H9 (cell line): Measurements from ENCODE around the gene GPR35. TPM values are rescaled to one million over a fixed set of nuclear protein-coding genes. Genes with fewer than 3 reads are reported as not detected.

Experiments
- DNase-seq: peaks from one replicate; pipeline ENCODE4 v3.0.0-alpha.2; 2017
- H2AFZ ChIP-seq: one replicate; pipeline ENCODE4 v1.6.1; 2013; ENCODE audit warnings: mild to moderate bottlenecking, low read length, control low read depth, moderate library complexity
- H2AK5ac ChIP-seq: 2 replicates; pipeline ENCODE4 v1.6.1; 2013; ENCODE audit warnings: low read length, control low read depth, mixed read lengths; ENCODE audit not compliant: insufficient read length
- H2BK120ac ChIP-seq: one replicate; pipeline ENCODE4 v1.6.1; 2013; ENCODE audit warnings: low read depth, mild to moderate bottlenecking, low read length, control low read depth, inconsistent platforms; ENCODE audit not compliant: poor library complexity, severe bottlenecking
- H2BK12ac ChIP-seq: 2 replicates; pipeline ENCODE4 v1.6.1; 2013; ENCODE audit warnings: low read length, control low read depth, mixed read lengths, low read depth; ENCODE audit not compliant: insufficient read length
- H2BK15ac ChIP-seq: 2 replicates; pipeline ENCODE4 v1.6.1; 2013; ENCODE audit warnings: low read depth, low read length, control low read depth
- H2BK20ac ChIP-seq: one replicate; pipeline ENCODE4 v1.6.1; 2013; ENCODE audit warnings: low read depth, mild to moderate bottlenecking, low read length, control low read depth, inconsistent platforms; ENCODE audit not compliant: poor library complexity, severe bottlenecking
- H2BK5ac ChIP-seq: 2 replicates; pipeline ENCODE4 v1.6.1; 2013; ENCODE audit warnings: low read length, control low read depth, mixed read lengths; ENCODE audit not compliant: insufficient read length
- H3K14ac ChIP-seq: 2 replicates; pipeline ENCODE4 v1.6.1; 2013; ENCODE audit warnings: low read length, control low read depth; ENCODE audit not compliant: insufficient read depth
- H3K18ac ChIP-seq: 2 replicates; pipeline ENCODE4 v1.6.1; 2013; ENCODE audit warnings: low read depth, mild to moderate bottlenecking, mixed read lengths, low read length, control low read depth; ENCODE audit not compliant: insufficient read length
- H3K23ac ChIP-seq: 2 replicates; pipeline ENCODE4 v1.6.1; 2013; ENCODE audit warnings: low read length, control low read depth, mixed read lengths, low read depth; ENCODE audit not compliant: insufficient read length
- H3K23me2 ChIP-seq: 2 replicates; pipeline ENCODE4 v1.6.1; 2013; ENCODE audit warnings: low read depth, mild to moderate bottlenecking, mixed read lengths, low read length, control low read depth; ENCODE audit not compliant: insufficient read length, poor library complexity, severe bottlenecking
- H3K27ac ChIP-seq: 2 replicates; pipeline ENCODE4 v1.5.1; 2013; ENCODE audit warnings: low read length, control low read depth, mixed read lengths, low read depth; ENCODE audit not compliant: insufficient read length
- H3K27me3 ChIP-seq: 2 replicates; pipeline ENCODE4 v1.6.1; 2013; ENCODE audit warnings: low read length, control low read depth, inconsistent platforms; ENCODE audit not compliant: insufficient read depth
- H3K4ac ChIP-seq: 2 replicates; pipeline ENCODE4 v1.6.1; 2013; ENCODE audit warnings: low read depth, mild to moderate bottlenecking, control low read depth, inconsistent platforms, low read length, moderate library complexity
- H3K4me1 ChIP-seq: 2 replicates; pipeline ENCODE4 v1.6.1; 2013; ENCODE audit warnings: low read length, control low read depth, inconsistent platforms; ENCODE audit not compliant: insufficient read depth
- H3K4me2 ChIP-seq: 2 replicates; pipeline ENCODE4 v1.6.1; 2013; ENCODE audit warnings: low read length, control low read depth, mixed read lengths; ENCODE audit not compliant: insufficient read length, insufficient read depth
- H3K56ac ChIP-seq: 2 replicates; pipeline ENCODE4 v1.6.1; 2013; ENCODE audit warnings: low read depth, mild to moderate bottlenecking, mixed read lengths, low read length, control low read depth; ENCODE audit not compliant: insufficient read length
- H3K79me1 ChIP-seq: 2 replicates; pipeline ENCODE4 v1.6.1; 2013; ENCODE audit warnings: low read depth, mild to moderate bottlenecking, moderate library complexity, low read length, control low read depth, inconsistent platforms; ENCODE audit not compliant: insufficient read depth, poor library complexity, severe bottlenecking
- H3K79me2 ChIP-seq: 2 replicates; pipeline ENCODE4 v1.6.1; 2013; ENCODE audit warnings: low read length, control low read depth, inconsistent platforms; ENCODE audit not compliant: insufficient read depth
- H3K9ac ChIP-seq: 2 replicates; pipeline ENCODE4 v1.6.1; 2013; ENCODE audit warnings: low read length, control low read depth, mixed read lengths; ENCODE audit not compliant: insufficient read length; ENCODE audit errors: extremely low read depth
- H3K9me3 ChIP-seq: one replicate; pipeline ENCODE4 v1.6.1; 2013; ENCODE audit warnings: low read depth, low read length, inconsistent platforms; ENCODE audit not compliant: control insufficient read depth
- H3T11ph ChIP-seq: one replicate; pipeline ENCODE4 v1.6.1; 2013; ENCODE audit warnings: mild to moderate bottlenecking, low read length, control low read depth, inconsistent platforms
- H4K20me1 ChIP-seq: one replicate; pipeline ENCODE4 v1.6.1; 2013; ENCODE audit not compliant: control insufficient read depth, insufficient read length, insufficient read depth
- H4K5ac ChIP-seq: 2 replicates; pipeline ENCODE4 v1.6.1; 2013; ENCODE audit warnings: low read depth, mild to moderate bottlenecking, mixed read lengths, low read length, control low read depth; ENCODE audit not compliant: insufficient read length
- H4K8ac ChIP-seq: replicated peaks from 2 replicates; pipeline ENCODE4 v1.6.1; 2013; ENCODE audit warnings: low read length, control low read depth, mixed read lengths, low read depth; ENCODE audit not compliant: insufficient read length
- H4K91ac ChIP-seq: 2 replicates; pipeline ENCODE4 v1.6.1; 2013; ENCODE audit warnings: low read depth, mild to moderate bottlenecking, moderate library complexity, mixed read lengths, low read length, control low read depth; ENCODE audit not compliant: insufficient read length
- H3K27ac Mint-ChIP-seq, 3 experiments: 2 replicates in 2 of 3; 3 replicates in 1 of 3; pipeline ENCODE4 v1.8.0; 2020 to 2021; ENCODE audit warnings: mixed read lengths in 3 of 3, mild to moderate bottlenecking in 1 of 3, moderate library complexity in 1 of 3
- H3K27me3 Mint-ChIP-seq: 2 replicates; pipeline ENCODE4 v1.8.0; 2021; ENCODE audit warnings: low read depth, mild to moderate bottlenecking, moderate library complexity, mixed read lengths
- H3K36me3 Mint-ChIP-seq, 3 experiments: 2 replicates in 2 of 3; 3 replicates in 1 of 3; pipeline ENCODE4 v1.8.0; 2020 to 2021; ENCODE audit warnings: low read depth in 3 of 3, mixed read lengths in 3 of 3; ENCODE audit not compliant: insufficient read depth in 1 of 3
- H3K4me1 Mint-ChIP-seq, 2 experiments: 2 replicates each; pipeline ENCODE4 v1.8.0; 2020; ENCODE audit warnings: mixed read lengths in 2 of 2
- H3K4me3 Mint-ChIP-seq, 2 experiments: 2 replicates in 1 of 2; 3 replicates in 1 of 2; pipeline ENCODE4 v1.8.0; 2020 to 2021; ENCODE audit warnings: mild to moderate bottlenecking in 2 of 2, mixed read lengths in 2 of 2, moderate library complexity in 1 of 2
- H3K9me3 Mint-ChIP-seq, 2 experiments: 2 replicates in 1 of 2; 3 replicates in 1 of 2; pipeline ENCODE4 v1.8.0; 2020; ENCODE audit warnings: mild to moderate bottlenecking in 2 of 2, mixed read lengths in 2 of 2, moderate library complexity in 1 of 2
- CTCF ChIP-seq: fragments of 200-600 bp; sonication (generic); conservative IDR thresholded peaks from 3 replicates; pipeline ENCODE4 v1.8.0; 2021; ENCODE audit warnings: antibody characterized with exemption, mild to moderate bottlenecking
- WGBS: extraction: QIAGEN DNeasy Blood & Tissue Kit; methylation state at CpG from one replicate; pipeline ENCODE4 v1.1.7; 2013; ENCODE audit warnings: missing lambda C conversion rate, low lambda C conversion rate, mixed read lengths; ENCODE audit not compliant: insufficient read length; ENCODE audit errors: extremely low coverage; 5-methylcytosine and 5-hydroxymethylcytosine counted together
- total RNA-seq: library from RNA; stranded (reverse); gene quantifications from 2 replicates; pipeline ENCODE4 v1.2.1, GENCODE V29; 2021

GPR35 gene
- total RNA-seq, 1 experiment from 2014 or later = 1.4 TPM

DNA sequence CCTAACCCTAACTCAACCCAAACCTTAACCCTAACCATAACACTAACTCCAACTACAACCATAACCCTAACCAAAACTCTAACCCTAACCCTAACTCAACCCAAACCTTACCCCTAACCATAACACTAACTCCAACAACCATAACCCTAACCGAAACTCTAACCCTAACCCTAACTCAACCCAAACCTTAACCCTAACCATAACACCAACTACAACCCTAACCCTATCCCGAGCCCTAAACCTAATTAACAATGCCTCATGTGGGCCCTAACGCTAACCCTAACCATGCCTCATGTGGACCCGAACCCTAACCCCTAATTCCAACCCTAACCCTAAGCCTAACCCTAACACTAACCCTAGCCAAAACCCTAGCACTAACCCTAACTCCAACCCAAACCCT, 11.5 kb upstream of the GPR35 start:
- H3K4ac ChIP-seq = no peak overlapping the region
- H4K8ac ChIP-seq = no peak overlapping the region
- no peaks in the 10 kb centered on the region for H3K79me2 ChIP-seq
- no peak overlapping the region for H4K91ac ChIP-seq
- no peak overlapping the region for H3K9ac ChIP-seq
- Mint-ChIP-seq H3K27me3 (peaks cover 24% of the 10 kb centered on the region), H3K4me3 (no peak overlapping the region), H3K9me3 (peaks cover 14 to 42% of the 10 kb centered on the region in 2 experiments), H3K27ac (no peak overlapping the region), H3K4me1 (no peaks in the 10 kb centered on the region), H3K36me3 (peaks cover 2 to 17% (median 3%) of the 10 kb centered on the region in 3 experiments; a peak in 6 of 7 replicates)
- no peaks in the 10 kb centered on the region for H3K4me1 ChIP-seq
- H2BK20ac ChIP-seq = no peak overlapping the region
- no peak overlapping the region for H3T11ph ChIP-seq
- no peaks in the 10 kb centered on the region for H3K79me1 ChIP-seq
- H2AFZ ChIP-seq = no peak overlapping the region
- no peaks in the 10 kb centered on the region for H3K23me2 ChIP-seq
- H2BK12ac ChIP-seq = no peak overlapping the region
- no peak for DNase-seq
- H2BK120ac ChIP-seq = no peak overlapping the region
- no peak overlapping the region for H3K18ac ChIP-seq
- no peaks in the 10 kb centered on the region for H4K20me1 ChIP-seq
- no peak for TF ChIP-seq CTCF
- H2BK15ac ChIP-seq = no peak overlapping the region
- H3K27ac ChIP-seq = no peak overlapping the region
- no peak overlapping the region for H3K4me2 ChIP-seq
- no peak overlapping the region for H3K23ac ChIP-seq
- no peak overlapping the region for H2BK5ac ChIP-seq
- no peak overlapping the region for H2AK5ac ChIP-seq
- no peak overlapping the region for H3K14ac ChIP-seq
- no peaks in the 10 kb centered on the region for H3K27me3 ChIP-seq
- no peak overlapping the region for H4K5ac ChIP-seq
- no peak overlapping the region for H3K56ac ChIP-seq
- 100% methylated on average over 2 of the region's 4 CpGs for WGBS
- no peaks in the 10 kb centered on the region for H3K9me3 ChIP-seq
